H1 (cell line): ENCODE measurements around the gene PIAS1. TPM values are rescaled to one million over a fixed set of nuclear protein-coding genes. Genes with fewer than 3 reads are reported as not detected.
"Not testable (repeated sequence)": the region's sequence is repeated elsewhere in the genome, so short reads cannot be mapped to it uniquely, and the experiment has no call there.

ENCODE experiments used
- CTCF ChIA-PET: fragments of 300-600 bp; sonication (Branson Sonifier 250); formaldehyde crosslinking; loops from one replicate; lab custom pipeline; 2021; ENCODE audit not compliant: partially characterized antibody; lab: Charles Lee
- POLR2A ChIA-PET: fragments of 300-600 bp; sonication (Branson Sonifier 250); formaldehyde crosslinking; loops from one replicate; lab custom pipeline; 2021; ENCODE audit warnings: inconsistent platforms; ENCODE audit not compliant: partially characterized antibody; lab: Charles Lee
- DNase-seq, 2 experiments: peaks; one replicate each; pipeline versions ENCODE4 v3.0.0 to v3.0.0-alpha.2; 2010 to 2022; ENCODE audit warnings: low spot score in 2 of 2, low read depth in 1 of 2, mixed read lengths in 1 of 2
- FAIRE-seq: peaks from 2 replicates; lab custom pipeline; 2011; peaks lifted over from hg19 to GRCh38; lab: Jason Lieb, UNC
- H2AFZ ChIP-seq: 2 replicates; pipeline ENCODE4 v1.8.1; 2012; ENCODE audit warnings: low read length, inconsistent platforms
- H2AK5ac ChIP-seq: 2 replicates; pipeline ENCODE4 v1.6.1; 2013; ENCODE audit warnings: low read depth, low read length
- H2BK120ac ChIP-seq: replicated peaks from 2 replicates; pipeline ENCODE3; 2013; ENCODE audit warnings: low read depth, low read length, inconsistent platforms
- H2BK12ac ChIP-seq: 2 replicates; pipeline ENCODE4 v1.6.1; 2013; ENCODE audit warnings: low read depth, low read length
- H2BK15ac ChIP-seq: 2 replicates; pipeline ENCODE4 v1.6.1; 2013; ENCODE audit warnings: low read length
- H2BK20ac ChIP-seq: 2 replicates; pipeline ENCODE4 v1.6.1; 2013; ENCODE audit warnings: low read length
- H2BK5ac ChIP-seq: 2 replicates; pipeline ENCODE4 v1.6.1; 2013; ENCODE audit warnings: low read depth, low read length
- H3K14ac ChIP-seq: 2 replicates; pipeline ENCODE4 v1.6.1; 2013; ENCODE audit warnings: inconsistent platforms; ENCODE audit not compliant: insufficient read length
- H3K18ac ChIP-seq: 2 replicates; pipeline ENCODE4 v1.6.1; 2013; ENCODE audit warnings: low read length; ENCODE audit errors: extremely low read depth
- H3K23ac ChIP-seq: 2 replicates; pipeline ENCODE4 v1.6.1; 2013; ENCODE audit warnings: inconsistent platforms; ENCODE audit not compliant: insufficient read length
- H3K23me2 ChIP-seq: 2 replicates; pipeline ENCODE4 v1.6.1; 2013; ENCODE audit warnings: low read depth, low read length
- H3K27ac ChIP-seq: 2 replicates; pipeline ENCODE4 v1.6.1; 2011; ENCODE audit warnings: low read depth, low read length, inconsistent platforms
- H3K27me3 ChIP-seq, 4 experiments: replicated peaks in 1 of 4; 1 replicate in 1 of 4; 2 replicates in 3 of 4; pipeline versions ENCODE4 v1.6.1 to v1.8.1; 2011 to 2013; ENCODE audit warnings: low read length in 3 of 4, mild to moderate bottlenecking in 3 of 4, inconsistent platforms in 2 of 4, mixed read lengths in 2 of 4, moderate library complexity in 1 of 4; ENCODE audit not compliant: control insufficient read depth in 3 of 4, insufficient read depth in 3 of 4; ENCODE audit errors: extremely low read depth in 1 of 4
- H3K36me3 ChIP-seq, 4 experiments: 2 replicates each; pipeline versions ENCODE4 v1.6.1 to v1.8.1; 2011 to 2013; ENCODE audit warnings: mild to moderate bottlenecking in 4 of 4, low read length in 3 of 4, moderate library complexity in 2 of 4, control low read depth in 1 of 4, inconsistent platforms in 1 of 4; ENCODE audit not compliant: insufficient read depth in 4 of 4, control insufficient read depth in 2 of 4
- H3K4ac ChIP-seq: replicated peaks from 2 replicates; pipeline ENCODE3; 2013; ENCODE audit warnings: low read length, low read depth, mixed read lengths, inconsistent platforms; ENCODE audit not compliant: insufficient read length
- H3K4me1 ChIP-seq, 4 experiments: replicated peaks in 1 of 4; 1 replicate in 1 of 4; 2 replicates in 3 of 4; pipeline versions ENCODE4 v1.6.1 to v1.8.1; 2011 to 2013; ENCODE audit warnings: low read length in 3 of 4, inconsistent platforms in 2 of 4, mixed read lengths in 1 of 4; ENCODE audit not compliant: insufficient read depth in 4 of 4, control insufficient read depth in 3 of 4
- H3K4me2 ChIP-seq, 2 experiments: 2 replicates each; pipeline versions ENCODE4 v1.6.1 to v1.8.1; 2011 to 2013; ENCODE audit warnings: low read depth in 2 of 2, low read length in 2 of 2, control low read depth in 1 of 2, inconsistent platforms in 1 of 2, mild to moderate bottlenecking in 1 of 2; ENCODE audit not compliant: insufficient read depth in 1 of 2
- H3K4me3 ChIP-seq, 4 experiments: fragments of 200-600, 300-600 bp in 1 of 4; sonication (generic), shearing (Covaris generic), sonication (Bioruptor Twin) in 1 of 4; 2 replicates each; pipeline versions ENCODE4 v1.5.1 to v1.8.1; 2011 to 2016; ENCODE audit warnings: low read length in 4 of 4, low read depth in 3 of 4, control low read depth in 2 of 4, inconsistent platforms in 2 of 4, mild to moderate bottlenecking in 2 of 4, mixed read lengths in 1 of 4, moderate library complexity in 1 of 4; ENCODE audit not compliant: insufficient read depth in 2 of 4; ENCODE audit errors: extremely low read depth in 1 of 4
- H3K56ac ChIP-seq: replicated peaks from 2 replicates; pipeline ENCODE3; 2013; ENCODE audit warnings: low read depth, mild to moderate bottlenecking, mixed read lengths, low read length, inconsistent platforms; ENCODE audit not compliant: insufficient read length
- H3K79me1 ChIP-seq: 2 replicates; pipeline ENCODE4 v1.6.1; 2013; ENCODE audit warnings: low read depth, low read length, control low read depth
- H3K79me2 ChIP-seq, 2 experiments: 2 replicates each; pipeline versions ENCODE4 v1.6.1 to v1.8.1; 2012 to 2013; ENCODE audit warnings: low read length in 2 of 2, mild to moderate bottlenecking in 2 of 2, inconsistent platforms in 1 of 2; ENCODE audit not compliant: insufficient read depth in 2 of 2, control insufficient read depth in 1 of 2
- H3K9ac ChIP-seq, 4 experiments: replicated peaks in 1 of 4; 1 replicate in 1 of 4; 2 replicates in 3 of 4; pipeline versions ENCODE4 v1.6.1 to v1.8.1; 2011 to 2013; ENCODE audit warnings: low read depth in 3 of 4, low read length in 3 of 4, control low read depth in 2 of 4, mild to moderate bottlenecking in 2 of 4, moderate library complexity in 2 of 4, inconsistent platforms in 1 of 4; ENCODE audit errors: extremely low read depth in 1 of 4
- H3K9me3 ChIP-seq, 2 experiments: 2 replicates each; pipeline versions ENCODE4 v1.6.1 to v1.8.1; 2012 to 2013; ENCODE audit warnings: mild to moderate bottlenecking in 2 of 2, moderate library complexity in 2 of 2, control low read depth in 1 of 2, inconsistent platforms in 1 of 2, low read depth in 1 of 2, low read length in 1 of 2, mixed read lengths in 1 of 2; ENCODE audit not compliant: insufficient read depth in 2 of 2
- H4K20me1 ChIP-seq, 2 experiments: replicated peaks in 1 of 2; 2 replicates each; pipeline versions ENCODE3 to v1.8.1; 2011 to 2013; ENCODE audit warnings: inconsistent platforms in 2 of 2, low read length in 2 of 2, mild to moderate bottlenecking in 1 of 2; ENCODE audit not compliant: insufficient read depth in 2 of 2, control insufficient read depth in 1 of 2
- H4K5ac ChIP-seq: 2 replicates; pipeline ENCODE4 v1.6.1; 2013; ENCODE audit warnings: low read length, low read depth, mixed read lengths, inconsistent platforms; ENCODE audit not compliant: insufficient read length
- H4K8ac ChIP-seq: 2 replicates; pipeline ENCODE4 v1.8.0; 2013; ENCODE audit warnings: mild to moderate bottlenecking, moderate library complexity, low read length, inconsistent platforms; ENCODE audit not compliant: insufficient read depth; ENCODE audit errors: extremely low read depth
- H4K91ac ChIP-seq: replicated peaks from 2 replicates; pipeline ENCODE3; 2013; ENCODE audit warnings: low read length, mixed read lengths, inconsistent platforms; ENCODE audit not compliant: insufficient read length
- WGBS, 2 experiments: shearing (Covaris generic) in 1 of 2; methylation state at CpG; one replicate each; pipeline versions ENCODE4 v1.1.6 to v1.1.7; 2013 to 2015; ENCODE audit warnings: low lambda C conversion rate in 2 of 2, mixed read lengths in 2 of 2, inconsistent platforms in 1 of 2, low coverage in 1 of 2, missing lambda C conversion rate in 1 of 2; ENCODE audit not compliant: insufficient replicate concordance in 2 of 2, insufficient coverage in 1 of 2, insufficient read length in 1 of 2; ENCODE audit errors: extremely low coverage in 1 of 2, missing lambda C conversion rate in 1 of 2; 5-methylcytosine and 5-hydroxymethylcytosine counted together
- polyA plus RNA-seq, 7 experiments: library from polyadenylated mRNA; depleted of rRNA in 3 of 7; stranded (reverse) in 5 of 7; unstranded in 2 of 7; fragments of >200 nt in 5 of 7; fragments of 200-250 nt in 2 of 7; gene quantifications; 1 replicate in 5 of 7; 2 replicates in 1 of 7; 4 replicates in 1 of 7; pipeline versions ENCODE4 v1.2.1 to v1.2.3, GENCODE V29; 2011 to 2013; ENCODE audit warnings: missing spikeins in 2 of 7, mixed read lengths in 2 of 7
- total RNA-seq: library from RNA; stranded (reverse); fragmentation: NEBNext Ultra II Directional; extraction: Animal tissue kit (Norgen Biotek cat#: 25700); gene quantifications from 2 replicates; pipeline ENCODE4 v1.2.1, GENCODE V29; 2021

PIAS1 gene
- total and polyA plus RNA-seq, 2 of the 8 experiments (the other 6 are each of a cell fraction or from before 2014, with no cell fraction given) = 30.8 to 34.5 TPM

DNA sequence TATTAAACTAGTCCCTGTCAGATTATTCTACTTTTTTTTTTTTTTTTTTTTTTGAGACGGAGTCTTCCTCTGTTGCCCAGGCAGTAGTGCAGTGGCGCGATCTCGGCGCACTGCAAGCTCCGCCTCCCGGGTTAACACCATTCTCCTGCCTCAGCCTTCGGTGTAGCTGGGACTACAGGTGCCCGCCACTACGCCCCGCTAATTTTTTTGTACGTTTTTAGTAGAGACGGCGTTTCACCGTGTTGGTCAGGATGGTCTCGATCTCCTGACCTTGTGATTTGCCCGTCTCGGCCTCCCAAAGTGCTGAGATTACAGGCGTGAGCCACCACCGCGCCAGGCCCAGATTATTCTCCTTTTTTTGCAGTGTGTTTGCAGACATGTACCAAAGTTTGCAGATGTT, 4.9 kb downstream of the PIAS1 start:
- DNase-seq, FAIRE-seq, H3K23ac ChIP-seq, H4K5ac ChIP-seq, H4K91ac ChIP-seq, H3K9me3 ChIP-seq, H3K27ac ChIP-seq, H2AFZ ChIP-seq, H2BK15ac ChIP-seq, CTCF ChIA-PET, H3K27me3 ChIP-seq, H3K4me2 ChIP-seq, H3K4me3 ChIP-seq, H3K18ac ChIP-seq, H3K56ac ChIP-seq, H2AK5ac ChIP-seq, H3K23me2 ChIP-seq, H3K79me1 ChIP-seq, H3K36me3 ChIP-seq, H2BK120ac ChIP-seq, H3K14ac ChIP-seq, H3K4me1 ChIP-seq, H4K8ac ChIP-seq, H3K4ac ChIP-seq, H2BK12ac ChIP-seq, H2BK5ac ChIP-seq, POLR2A ChIA-PET, H3K9ac ChIP-seq, H2BK20ac ChIP-seq: not testable (repeated sequence)
- Histone ChIP-seq H3K79me2 (peaks cover 9 to 92% of the 10 kb centered on the region in 2 experiments; a peak in 3 of 4 replicates), H4K20me1 (peaks cover 7 to 14% of the 10 kb centered on the region in 2 experiments)
- 95% methylated on average over 16 of the region's 21 CpGs; no CpG with 5 or more reads in 1 of the 2 experiments for WGBS, 2 experiments
